Type B pancreatic cell (in vitro differentiated cells): ENCODE results near the gene TTC16. TPM values are rescaled to one million over a fixed set of nuclear protein-coding genes. Genes with fewer than 3 reads are reported as not detected.

Experiments used
- DNase-seq: peaks from one replicate; pipeline ENCODE4 v3.0.0; 2021; ENCODE audit warnings: mixed read lengths; ENCODE audit not compliant: unreplicated experiment; ENCODE audit errors: extremely low spot score
- H3K27ac Mint-ChIP-seq: 2 replicates; pipeline ENCODE4 v1.8.0; 2021; ENCODE audit warnings: mild to moderate bottlenecking, mixed read lengths
- H3K27me3 Mint-ChIP-seq: 2 replicates; pipeline ENCODE4 v1.8.0; 2021; ENCODE audit warnings: mixed read lengths
- H3K36me3 Mint-ChIP-seq: 2 replicates; pipeline ENCODE4 v1.8.0; 2021; ENCODE audit warnings: mixed read lengths
- H3K4me1 Mint-ChIP-seq: one replicate; pipeline ENCODE4 v1.8.0; 2021; ENCODE audit warnings: mixed read lengths; ENCODE audit not compliant: unreplicated experiment
- H3K4me3 Mint-ChIP-seq: 2 replicates; pipeline ENCODE4 v1.8.0; 2021; ENCODE audit warnings: mild to moderate bottlenecking, mixed read lengths
- H3K9me3 Mint-ChIP-seq: 2 replicates; pipeline ENCODE4 v1.8.0; 2021; ENCODE audit warnings: mixed read lengths
- CTCF ChIP-seq: fragments of 200-600 bp; sonication (generic); conservative IDR thresholded peaks from 2 replicates; pipeline ENCODE4 v1.5.0; 2021; ENCODE audit warnings: antibody characterized with exemption, mild to moderate bottlenecking
- total RNA-seq: library from RNA; stranded (reverse); gene quantifications from 2 replicates; pipeline ENCODE4 v1.2.1, GENCODE V29; 2021; ENCODE audit warnings: low replicate concordance

The TTC16 gene
- total RNA-seq, 1 donor from 2014 or later: 0.10 TPM

- peaks cover 13% of the 10 kb centered on the region for H3K27me3 Mint-ChIP-seq
- H3K4me1 Mint-ChIP-seq: peaks cover 36% of the 10 kb centered on the region
- DNase-seq: no peak
- no peaks in the 10 kb centered on the region for H3K9me3 Mint-ChIP-seq
- peak overlapping the region; percentile 89 for H3K4me3 Mint-ChIP-seq
- no peaks in the 10 kb centered on the region for H3K36me3 Mint-ChIP-seq
- TF ChIP-seq CTCF: no peak
- no peak overlapping the region for H3K27ac Mint-ChIP-seq
These were observed 54.7 kb downstream of the TTC16 start for GRCh38 chr9:127770583-127770904.

GRCh38 chr9:127770905-127771569, 55.2 kb downstream of the TTC16 start:
- peak overlapping the region; percentile 16 for H3K27ac Mint-ChIP-seq

GRCh38 chr9:127771570-127772189, 55.8 kb downstream of the TTC16 start:
- Mint-ChIP-seq H3K4me3 (peak overlapping the region; percentile 89), H3K36me3 (no peaks in the 10 kb centered on the region), H3K27me3 (peaks cover 8% of the 10 kb centered on the region), H3K27ac (peak overlapping the region; percentile 46), H3K9me3 (no peaks in the 10 kb centered on the region), H3K4me1 (peaks cover 36% of the 10 kb centered on the region)
- DNase-seq: no peak
- no peak for TF ChIP-seq CTCF

More at GRCh38 chr9:127770905-127771569, 55.2 kb downstream of the TTC16 start:
- peak; percentile 100 for DNase-seq
- peak overlapping the region; percentile 89 for H3K4me3 Mint-ChIP-seq
- H3K36me3 Mint-ChIP-seq: no peaks in the 10 kb centered on the region
- H3K27me3 Mint-ChIP-seq: peaks cover 10% of the 10 kb centered on the region
- peaks cover 36% of the 10 kb centered on the region for H3K4me1 Mint-ChIP-seq
- no peaks in the 10 kb centered on the region for H3K9me3 Mint-ChIP-seq
- no peak for TF ChIP-seq CTCF

- H3K27me3 Mint-ChIP-seq: peaks cover 4% of the 10 kb centered on the region
- H3K36me3 Mint-ChIP-seq: no peaks in the 10 kb centered on the region
- no peak overlapping the region for H3K4me3 Mint-ChIP-seq
- DNase-seq: no peak
- H3K9me3 Mint-ChIP-seq: no peaks in the 10 kb centered on the region
- H3K27ac Mint-ChIP-seq: no peak overlapping the region
- no peak for TF ChIP-seq CTCF
- H3K4me1 Mint-ChIP-seq: peaks cover 30% of the 10 kb centered on the region
These were observed 56.7 kb downstream of the TTC16 start for GRCh38 chr9:127772603-127773002.

GRCh38 chr9:127773272-127773671, 57.4 kb downstream of the TTC16 start:
- no peak for TF ChIP-seq CTCF
- Mint-ChIP-seq H3K27me3 (peaks cover 4% of the 10 kb centered on the region), H3K4me3 (no peak overlapping the region), H3K36me3 (no peaks in the 10 kb centered on the region), H3K9me3 (no peaks in the 10 kb centered on the region), H3K4me1 (peaks cover 29% of the 10 kb centered on the region), H3K27ac (no peak overlapping the region)
- DNase-seq: no peak
